ENCODE measurements around the gene MFN2. TPM values are rescaled to one million over a fixed set of nuclear protein-coding genes. Genes with fewer than 3 reads are reported as not detected.
"Not testable (repeated sequence)": the region's sequence is repeated elsewhere in the genome, so short reads cannot be mapped to it uniquely, and the experiment has no call there.

The MFN2 gene
- total and polyA plus RNA-seq, 2 donors = 26.6 to 88.6 TPM

- no peak overlapping the region for H3K27ac ChIP-seq (ENCODE audit: low read depth)
- H3K36me3 ChIP-seq (ENCODE audit: insufficient read depth) = no peaks in the 10 kb centered on the region
- H3K4me3 ChIP-seq (ENCODE audit: low read depth, low read length) = no peak overlapping the region
- WGBS = 77% methylated on average over 20 of the region's 20 CpGs
- no peak for DNase-seq (ENCODE audit: extremely low spot score)
- no peaks in the 10 kb centered on the region for H3K4me1 ChIP-seq (ENCODE audit: insufficient read depth)
Measured at GRCh38 chr1:12031039-12031980, 51.1 kb downstream of the MFN2 start.

GRCh38 chr1:12032161-12032621 lies 51.9 kb downstream of the MFN2 start:
- WGBS = 90% methylated on average over 10 of the region's 10 CpGs
- Histone ChIP-seq H3K27ac (ENCODE audit: low read depth) (no peak overlapping the region), H3K36me3 (ENCODE audit: insufficient read depth) (no peaks in the 10 kb centered on the region)

GRCh38 chr1:12033441-12033840 lies 53.2 kb downstream of the MFN2 start:
- not testable (repeated sequence) for H3K4me1 ChIP-seq (ENCODE audit: insufficient read depth); H3K36me3 ChIP-seq (ENCODE audit: insufficient read depth); DNase-seq (ENCODE audit: extremely low spot score); H3K4me3 ChIP-seq (ENCODE audit: low read depth, low read length); H3K27ac ChIP-seq (ENCODE audit: low read depth)
- WGBS = 74% methylated on average over 5 of the region's 5 CpGs

More at GRCh38 chr1:12032161-12032621, 51.9 kb downstream of the MFN2 start:
- H3K4me1 ChIP-seq (ENCODE audit: insufficient read depth) = no peaks in the 10 kb centered on the region
- H3K4me3 ChIP-seq (ENCODE audit: low read depth, low read length) = no peak overlapping the region
- no peak for DNase-seq (ENCODE audit: extremely low spot score)

DNA sequence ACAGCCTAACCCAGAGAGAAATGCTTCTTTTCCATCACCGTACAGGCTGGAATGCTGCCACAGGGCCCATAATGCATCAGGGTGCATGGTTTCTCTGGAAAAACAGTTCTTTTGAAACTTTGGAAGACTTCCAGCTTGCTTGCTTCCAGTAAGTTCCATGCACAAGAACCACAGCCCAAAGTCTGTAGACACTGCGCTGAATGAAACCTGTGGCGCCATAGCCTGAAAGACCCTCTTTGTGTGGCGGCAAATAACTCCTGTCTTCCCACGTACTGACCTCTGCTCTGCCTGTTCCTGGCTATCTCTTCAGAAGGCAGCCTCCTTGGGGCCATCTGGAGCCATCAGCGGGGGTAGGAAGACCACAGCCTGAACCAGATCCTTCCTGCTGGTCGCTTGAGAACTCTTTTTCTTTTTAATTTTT lies 54.1 kb downstream of the MFN2 start:
- 64% methylated on average over 7 of the region's 7 CpGs for WGBS
- no peaks in the 10 kb centered on the region for H3K4me1 ChIP-seq (ENCODE audit: insufficient read depth)
- no peak overlapping the region for H3K4me3 ChIP-seq (ENCODE audit: low read depth, low read length)
- H3K27ac ChIP-seq (ENCODE audit: low read depth) = no peak overlapping the region
- no peak for DNase-seq (ENCODE audit: extremely low spot score)
- H3K36me3 ChIP-seq (ENCODE audit: insufficient read depth) = no peaks in the 10 kb centered on the region

- H3K4me1 ChIP-seq (ENCODE audit: insufficient read depth) = no peaks in the 10 kb centered on the region
- no peak overlapping the region for H3K4me3 ChIP-seq (ENCODE audit: low read depth, low read length)
- H3K36me3 ChIP-seq (ENCODE audit: insufficient read depth) = no peaks in the 10 kb centered on the region
- no peak overlapping the region for H3K27ac ChIP-seq (ENCODE audit: low read depth)
- DNase-seq (ENCODE audit: extremely low spot score) = no peak
- WGBS = 76% methylated on average over 4 of the region's 4 CpGs
Measured at GRCh38 chr1:12035312-12035711, 55.1 kb downstream of the MFN2 start.

- H3K4me1 ChIP-seq (ENCODE audit: insufficient read depth) = no peaks in the 10 kb centered on the region
- no peak overlapping the region for H3K4me3 ChIP-seq (ENCODE audit: low read depth, low read length)
- DNase-seq (ENCODE audit: extremely low spot score) = no peak
- no peaks in the 10 kb centered on the region for H3K36me3 ChIP-seq (ENCODE audit: insufficient read depth)
- 81% methylated on average over 18 of the region's 18 CpGs for WGBS
- H3K27ac ChIP-seq (ENCODE audit: low read depth) = no peak overlapping the region
Measured at GRCh38 chr1:12037486-12038355, 57.5 kb downstream of the MFN2 start.

GRCh38 chr1:12038356-12039163 lies 58.3 kb downstream of the MFN2 start:
- Histone ChIP-seq H3K4me1 (ENCODE audit: insufficient read depth) (no peaks in the 10 kb centered on the region), H3K4me3 (ENCODE audit: low read depth, low read length) (no peak overlapping the region), H3K27ac (ENCODE audit: low read depth) (no peak overlapping the region), H3K36me3 (ENCODE audit: insufficient read depth) (no peaks in the 10 kb centered on the region)
- WGBS = 69% methylated on average over 17 of the region's 17 CpGs
- DNase-seq (ENCODE audit: extremely low spot score) = no peak

GRCh38 chr1:12039164-12039525 lies 58.9 kb downstream of the MFN2 start:
- no peak for DNase-seq (ENCODE audit: extremely low spot score)
- no peaks in the 10 kb centered on the region for H3K4me1 ChIP-seq (ENCODE audit: insufficient read depth)
- H3K36me3 ChIP-seq (ENCODE audit: insufficient read depth) = no peaks in the 10 kb centered on the region
- WGBS = 57% methylated on average over 2 of the region's 2 CpGs
- no peak overlapping the region for H3K4me3 ChIP-seq (ENCODE audit: low read depth, low read length)
- no peak overlapping the region for H3K27ac ChIP-seq (ENCODE audit: low read depth)

DNA sequence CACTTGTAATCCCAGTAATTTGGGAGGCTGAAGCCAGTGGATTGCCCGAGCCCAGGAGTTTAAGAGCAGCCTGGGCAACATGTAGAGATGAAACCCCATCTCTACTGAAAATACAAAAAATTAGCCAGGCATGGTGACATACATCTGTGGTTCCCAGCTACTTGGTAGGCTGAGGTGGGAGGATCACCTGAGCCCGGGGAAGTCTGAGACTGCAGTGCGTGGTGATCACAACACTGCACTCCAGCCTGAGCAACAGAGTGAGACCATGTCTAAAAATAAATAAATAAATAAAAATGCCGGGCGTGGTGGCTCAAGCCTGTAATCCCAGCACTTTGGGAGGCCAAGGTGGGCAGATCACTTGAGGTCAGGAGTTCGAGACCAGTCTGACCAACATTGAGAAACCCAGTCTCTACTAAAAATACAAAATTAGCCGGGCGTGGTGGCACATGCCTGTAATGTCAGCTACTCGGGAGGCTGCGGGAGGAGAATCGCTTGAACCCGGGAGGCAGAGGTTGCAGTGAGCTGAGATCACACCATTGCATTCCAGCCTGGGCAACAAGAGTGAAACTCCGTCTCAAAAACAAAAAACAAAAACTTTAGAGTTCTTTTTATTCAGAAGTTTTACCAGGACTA lies 59.7 kb downstream of the MFN2 start:
- H3K4me3 ChIP-seq (ENCODE audit: low read depth, low read length); H3K36me3 ChIP-seq (ENCODE audit: insufficient read depth); H3K27ac ChIP-seq (ENCODE audit: low read depth); H3K4me1 ChIP-seq (ENCODE audit: insufficient read depth); DNase-seq (ENCODE audit: extremely low spot score): not testable (repeated sequence)
- WGBS = 90% methylated on average over 13 of the region's 13 CpGs

DNA sequence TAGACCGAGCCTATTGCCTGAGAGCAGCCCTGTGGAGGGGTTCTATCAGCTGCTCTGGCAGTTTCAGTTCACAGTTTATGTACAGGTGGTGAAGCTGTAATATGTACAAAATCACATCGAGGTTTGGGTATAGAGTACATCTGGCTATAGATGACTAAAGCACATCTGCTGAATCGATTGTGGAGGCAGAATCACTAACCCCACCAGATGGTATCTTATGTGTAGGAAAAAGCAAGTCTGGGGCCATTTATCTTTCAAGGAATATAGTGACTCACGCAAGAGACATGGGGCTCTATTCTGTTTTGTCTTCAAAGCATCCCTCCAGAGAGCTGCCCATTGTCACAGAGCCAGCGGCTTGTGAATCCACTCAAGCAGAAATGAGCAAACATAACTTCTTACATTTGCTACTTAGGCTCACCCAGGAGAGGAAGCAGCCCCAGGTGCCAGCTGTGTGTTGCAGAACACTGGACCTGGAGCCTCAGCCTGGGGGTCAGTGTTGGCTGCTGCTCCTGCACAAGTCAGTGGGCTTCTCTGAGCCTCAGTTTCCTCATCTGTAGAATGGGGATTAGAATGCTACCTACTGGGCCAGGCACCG lies 60.3 kb downstream of the MFN2 start:
- H3K4me1 ChIP-seq (ENCODE audit: insufficient read depth) = no peaks in the 10 kb centered on the region
- H3K27ac ChIP-seq (ENCODE audit: low read depth) = no peak overlapping the region
- no peaks in the 10 kb centered on the region for H3K36me3 ChIP-seq (ENCODE audit: insufficient read depth)
- 59% methylated on average over 6 of the region's 6 CpGs for WGBS
- no peak for DNase-seq (ENCODE audit: extremely low spot score)
- no peak overlapping the region for H3K4me3 ChIP-seq (ENCODE audit: low read depth, low read length)

DNA sequence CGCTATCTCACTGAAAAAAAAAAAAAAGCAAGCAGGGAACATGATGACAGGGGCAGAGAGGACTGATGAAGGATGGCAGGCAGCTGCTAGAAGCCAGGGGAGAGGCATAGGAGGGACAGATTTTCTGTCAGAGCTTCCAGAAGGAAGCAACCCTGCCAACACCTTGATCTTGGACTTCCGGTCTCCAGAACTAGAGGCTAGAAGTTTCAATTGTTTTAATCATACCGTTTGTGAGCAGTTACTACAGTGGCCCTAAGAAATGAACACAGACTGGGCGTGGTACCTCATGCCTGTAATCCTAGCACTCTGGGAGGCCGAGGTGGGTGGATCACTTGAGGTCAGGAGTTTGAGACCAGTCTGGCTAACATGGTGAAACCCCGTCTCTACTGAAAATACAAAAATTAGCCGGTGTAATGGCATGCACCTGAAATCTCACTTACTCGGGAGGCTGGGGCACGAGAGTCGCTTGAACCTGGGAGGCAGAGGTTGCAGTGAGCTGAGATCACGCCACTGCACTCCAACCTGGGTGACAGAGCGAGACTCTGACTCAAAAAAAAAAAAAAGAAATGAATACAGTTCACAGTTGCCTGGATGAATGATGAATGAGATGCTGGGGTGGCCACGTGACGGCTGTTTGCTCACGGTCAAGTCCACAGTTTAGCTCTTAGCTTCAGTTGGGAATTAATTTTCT lies 64.1 kb downstream of the MFN2 start:
- not testable (repeated sequence) for H3K27ac ChIP-seq (ENCODE audit: low read depth); H3K4me3 ChIP-seq (ENCODE audit: low read depth, low read length); H3K36me3 ChIP-seq (ENCODE audit: insufficient read depth); H3K4me1 ChIP-seq (ENCODE audit: insufficient read depth); DNase-seq (ENCODE audit: extremely low spot score)
- 72% methylated on average over 15 of the region's 15 CpGs for WGBS

- 86% methylated on average over 6 of the region's 6 CpGs for WGBS
- Histone ChIP-seq H3K4me1 (ENCODE audit: insufficient read depth) (no peaks in the 10 kb centered on the region), H3K27ac (ENCODE audit: low read depth) (no peak overlapping the region), H3K36me3 (ENCODE audit: insufficient read depth) (no peaks in the 10 kb centered on the region), H3K4me3 (ENCODE audit: low read depth, low read length) (no peak overlapping the region)
- no peak for DNase-seq (ENCODE audit: extremely low spot score)
Measured at GRCh38 chr1:12046749-12047119, 66.5 kb downstream of the MFN2 start.

All from urinary bladder (tissue), 4 donors.